HG03575 (cell line): ENCODE data around the gene STRA8.

Source experiments
- ATAC-seq: cut with Tn5 transposase; IDR thresholded peaks from one replicate; pipeline ENCODE4 v1.9.1; 2021; ENCODE audit not compliant: unreplicated experiment, insufficient number of reproducible peaks, low FRiP score; ENCODE audit errors: extremely low read depth

The STRA8 gene

DNA sequence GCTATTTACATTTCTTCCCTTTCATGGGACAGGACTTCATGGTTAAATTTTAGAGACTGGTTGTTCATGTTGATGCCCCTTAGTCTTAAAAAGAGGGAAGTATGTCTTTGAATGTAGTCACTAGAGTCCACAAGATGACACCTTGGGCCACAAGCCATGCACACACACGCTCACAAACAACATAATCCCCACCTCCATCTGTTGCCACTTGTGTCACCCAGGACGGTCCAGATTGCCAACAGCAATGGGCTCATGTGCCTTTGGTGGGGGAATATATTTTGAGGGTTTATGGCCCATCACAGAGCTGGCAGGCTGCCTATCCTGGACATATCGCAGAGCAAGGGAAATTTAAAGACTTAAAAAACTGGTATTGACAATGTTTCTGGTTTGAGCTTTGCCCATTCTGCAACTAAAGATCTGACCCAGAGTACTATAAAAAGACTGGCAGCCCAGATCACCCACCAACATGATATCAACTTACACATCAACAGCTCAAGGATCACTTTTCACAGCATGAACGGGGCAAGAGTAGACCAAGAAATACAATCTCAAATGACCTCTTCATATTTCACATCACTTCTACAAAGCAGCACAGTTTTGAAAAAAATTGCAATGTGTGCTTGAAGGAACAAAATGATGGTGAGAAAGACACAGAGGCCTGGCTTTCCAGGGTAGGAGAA, 50.5 kb downstream of the STRA8 start:
- no peak for ATAC-seq

DNA sequence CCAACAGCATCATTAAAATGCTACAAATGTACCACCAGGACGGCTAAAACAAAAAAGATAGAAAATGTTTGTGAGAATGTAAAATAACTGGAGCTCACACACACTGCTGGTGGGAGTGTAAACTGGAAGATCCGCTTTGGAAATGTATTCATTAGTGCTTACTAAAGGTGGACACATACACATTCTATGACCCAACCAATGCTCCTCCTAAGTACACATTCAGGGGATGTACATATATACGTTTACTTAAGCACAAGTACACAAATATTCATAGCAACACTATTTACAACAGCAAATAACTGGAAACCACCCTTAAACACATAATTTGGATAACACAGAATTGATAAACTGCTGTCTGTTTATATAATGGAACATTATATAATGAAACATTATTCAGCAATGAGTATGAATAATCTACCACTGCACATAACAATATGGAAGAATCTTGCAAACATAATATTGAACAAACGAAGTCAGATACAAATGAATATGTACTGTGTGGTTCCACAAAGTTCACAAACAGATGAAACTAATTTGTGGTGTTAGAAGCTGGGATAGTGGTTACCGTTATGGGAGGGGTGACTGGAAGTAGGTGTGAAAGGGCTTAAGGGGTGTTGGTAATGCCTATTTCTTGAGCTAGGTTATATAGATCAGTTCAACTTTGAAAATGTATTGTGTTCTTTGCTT, 52.1 kb downstream of the STRA8 start:
- no peak for ATAC-seq

DNA sequence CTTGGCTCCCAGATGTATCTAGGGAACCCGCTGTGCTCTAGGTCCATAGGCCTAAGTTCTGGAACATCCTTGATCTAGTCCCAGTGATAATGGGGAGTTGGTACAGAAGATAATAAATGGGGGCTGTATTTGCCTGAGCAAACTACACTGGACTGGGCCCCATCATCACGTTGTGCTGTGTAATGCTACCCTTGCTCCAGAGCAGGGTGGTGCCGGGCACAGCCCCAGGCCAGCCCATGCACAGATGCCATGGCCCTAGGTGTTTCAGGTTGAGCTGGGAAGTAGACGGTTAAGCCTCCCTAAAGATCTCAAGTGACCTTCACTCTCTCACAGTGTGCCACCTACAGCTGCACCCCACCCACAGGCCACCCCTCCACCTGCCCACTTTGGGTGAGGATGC, 53.2 kb downstream of the STRA8 start:
- ATAC-seq = no peak

DNA sequence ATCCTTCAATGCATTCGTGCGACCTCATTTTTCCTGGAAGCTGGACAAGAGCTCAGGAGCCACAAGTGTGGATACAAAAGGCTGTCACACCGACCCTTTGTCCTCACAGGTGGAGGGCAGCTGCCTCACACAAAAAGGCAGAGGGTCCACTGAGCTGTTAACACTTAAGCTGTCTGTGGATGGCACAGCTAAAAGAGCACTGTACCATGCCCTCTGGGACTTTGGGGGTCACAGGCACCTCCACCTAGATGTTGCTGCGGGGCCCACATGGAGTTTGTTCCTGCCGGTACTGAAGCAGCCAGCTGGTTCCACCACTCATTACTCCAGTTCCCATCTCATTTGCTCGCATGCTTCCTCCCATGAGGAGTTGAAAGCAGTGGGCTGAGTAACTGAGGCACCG, 57.0 kb downstream of the STRA8 start:
- no peak for ATAC-seq

DNA sequence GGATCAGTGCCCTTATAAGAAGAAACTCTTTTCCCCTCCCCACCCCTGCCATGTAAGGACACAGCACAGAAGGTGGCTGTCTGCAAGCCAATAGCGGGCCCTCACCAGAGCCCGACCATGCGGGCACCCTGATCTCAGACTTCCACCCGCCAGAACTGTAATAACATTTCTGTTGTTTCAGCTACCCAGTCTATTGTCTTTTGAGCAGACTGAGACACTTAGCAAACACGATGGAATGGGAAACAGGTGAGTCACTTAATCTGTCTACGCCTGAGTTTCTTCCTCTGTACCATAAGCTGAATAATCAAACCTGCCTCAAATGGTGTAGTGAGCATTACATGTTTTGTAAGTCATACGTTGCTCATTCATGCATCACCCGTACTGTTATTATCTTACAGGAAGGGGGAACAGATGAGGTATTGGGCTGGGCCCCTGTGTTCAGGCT, 58.2 kb downstream of the STRA8 start:
- no peak for ATAC-seq

DNA sequence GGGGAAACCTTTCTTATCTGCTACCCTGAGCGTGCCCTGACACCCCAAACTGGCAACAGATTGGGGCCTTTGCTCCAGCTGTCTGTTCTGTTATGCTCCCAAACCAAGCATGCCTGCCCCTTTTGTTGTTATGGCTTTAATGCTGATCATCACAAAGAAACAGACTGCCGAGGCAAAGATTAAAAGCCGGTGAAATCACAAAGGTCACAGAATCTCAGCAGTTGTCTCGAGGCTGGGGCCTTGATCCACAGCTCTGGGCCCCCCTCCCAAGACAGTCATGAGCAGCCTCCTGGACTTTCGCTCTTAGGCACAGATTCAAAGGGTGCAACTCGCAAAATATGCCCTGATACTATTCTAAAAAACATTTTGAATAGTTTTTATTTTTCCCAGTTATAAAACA, 65.6 kb downstream of the STRA8 start:
- ATAC-seq = no peak

DNA sequence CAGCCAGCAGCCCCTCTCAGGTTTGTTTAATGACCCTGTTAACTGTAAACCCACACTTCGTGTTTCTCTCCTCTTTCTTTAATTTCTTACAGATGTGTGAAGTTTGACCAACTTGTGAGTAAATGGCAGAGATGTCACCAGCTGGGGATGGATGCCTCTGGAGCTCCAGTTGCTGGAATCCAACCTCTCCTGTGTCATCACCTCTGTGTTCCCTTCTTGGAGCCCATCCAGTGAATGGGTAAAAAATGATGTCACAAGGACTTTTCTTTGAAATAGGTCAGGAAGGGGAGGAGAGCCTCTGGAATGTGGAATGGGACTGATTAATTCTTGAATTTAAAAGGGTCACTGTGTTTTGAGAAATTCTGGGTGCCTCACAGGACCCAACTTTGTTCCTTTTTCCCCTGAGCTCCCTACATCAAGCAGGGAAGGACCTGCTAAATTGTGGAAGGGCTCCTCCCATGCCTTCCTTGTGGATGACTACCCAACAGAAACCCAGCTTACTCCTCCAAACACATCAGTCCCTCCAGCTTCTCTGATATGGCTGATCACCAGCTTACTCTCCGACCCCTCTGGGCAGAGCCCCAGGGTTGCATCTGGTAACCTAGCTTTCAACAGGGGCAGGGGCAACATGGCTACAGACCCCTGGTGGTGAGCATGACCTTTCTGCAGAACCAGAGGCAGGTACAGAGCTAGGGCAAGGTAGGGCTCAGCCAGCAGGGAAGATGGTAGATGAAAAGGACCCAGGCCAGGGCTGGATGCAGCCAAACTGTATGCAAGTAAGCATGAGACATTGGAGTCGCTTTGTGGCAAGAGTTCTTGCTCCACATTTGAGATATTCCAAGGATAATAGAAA, 67.5 kb downstream of the STRA8 start:
- no peak for ATAC-seq
